HG03521 (cell line): ENCODE results near the gene PLB1.

Experiments used
- ATAC-seq: cut with Tn5 transposase; IDR thresholded peaks from one replicate; pipeline ENCODE4 v1.9.1; 2021; ENCODE audit warnings: mild to moderate bottlenecking, moderate library complexity; ENCODE audit not compliant: unreplicated experiment

PLB1 gene

DNA sequence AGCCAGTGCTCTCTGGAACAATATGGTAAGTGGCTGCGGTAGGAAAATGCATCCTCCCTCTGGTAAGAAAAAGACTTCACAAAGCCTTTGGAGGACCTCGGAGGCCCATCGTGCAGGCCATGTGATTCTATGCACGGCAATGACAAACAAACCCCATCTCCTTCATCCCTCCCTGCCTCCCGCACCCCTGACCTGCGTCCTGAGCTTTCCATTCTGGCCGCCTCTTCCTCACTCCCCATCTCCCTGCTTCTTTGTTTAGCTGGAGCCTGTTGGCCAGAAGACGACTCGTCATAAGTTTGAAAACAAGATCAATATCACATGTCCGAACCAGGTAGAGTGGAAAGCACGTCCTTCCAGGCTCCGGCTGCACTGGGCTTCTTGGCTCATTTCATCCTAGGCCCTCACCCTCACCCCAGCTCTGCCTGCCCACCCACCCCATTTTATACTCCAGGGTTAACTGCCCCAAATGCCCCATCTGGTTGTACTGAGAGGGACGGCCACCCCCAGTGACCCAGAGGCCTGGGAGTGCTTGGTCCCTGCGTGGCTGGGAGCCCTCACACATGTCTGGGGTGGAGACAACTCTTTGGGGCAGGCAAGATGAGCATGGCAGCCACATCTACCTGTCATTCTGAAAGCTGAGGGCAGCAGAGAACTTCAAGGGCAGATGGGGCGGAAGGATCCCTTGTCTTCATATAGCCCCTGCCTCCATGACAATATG is 94.0 kb downstream of the PLB1 start:
- ATAC-seq, result no peak

DNA sequence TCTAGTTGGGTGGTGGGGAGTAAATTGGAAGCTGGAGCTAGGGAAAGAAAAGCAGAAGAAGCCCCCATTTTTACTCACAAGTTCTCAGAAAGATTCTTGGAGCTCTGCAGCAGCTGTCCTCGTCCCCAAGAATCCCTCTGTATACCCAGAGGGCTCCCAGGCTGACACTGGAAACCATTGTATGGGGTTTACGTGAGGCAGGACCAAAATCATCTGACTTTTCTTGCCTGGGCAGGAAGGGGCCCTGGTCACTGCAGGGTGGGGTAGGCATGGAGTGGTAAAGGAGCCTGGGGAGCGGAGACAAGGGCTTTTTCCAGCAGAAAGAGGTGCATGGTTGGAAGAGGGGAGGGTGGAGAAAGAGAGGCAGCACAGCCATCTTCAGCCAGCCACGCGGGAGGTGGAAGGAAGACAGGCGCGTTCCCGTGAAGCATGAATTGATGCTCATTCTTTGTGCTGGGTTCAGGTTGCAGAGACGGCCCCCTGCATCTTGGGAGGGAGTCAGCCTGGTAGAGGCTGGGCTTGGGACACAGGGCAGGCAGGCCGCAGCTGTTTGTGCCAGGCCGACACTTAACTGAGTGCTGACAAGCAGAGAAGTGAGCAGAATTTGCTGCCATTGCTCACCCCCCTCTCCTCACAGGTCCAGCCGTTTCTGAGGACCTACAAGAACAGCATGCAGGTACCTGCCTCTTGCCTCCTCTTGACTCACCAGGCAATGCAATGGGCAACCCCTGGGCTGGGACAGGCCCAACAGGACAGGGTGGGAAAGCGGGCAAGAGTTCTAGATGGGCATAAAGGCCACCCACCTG is 94.8 kb downstream of the PLB1 start:
- no peak for ATAC-seq

DNA sequence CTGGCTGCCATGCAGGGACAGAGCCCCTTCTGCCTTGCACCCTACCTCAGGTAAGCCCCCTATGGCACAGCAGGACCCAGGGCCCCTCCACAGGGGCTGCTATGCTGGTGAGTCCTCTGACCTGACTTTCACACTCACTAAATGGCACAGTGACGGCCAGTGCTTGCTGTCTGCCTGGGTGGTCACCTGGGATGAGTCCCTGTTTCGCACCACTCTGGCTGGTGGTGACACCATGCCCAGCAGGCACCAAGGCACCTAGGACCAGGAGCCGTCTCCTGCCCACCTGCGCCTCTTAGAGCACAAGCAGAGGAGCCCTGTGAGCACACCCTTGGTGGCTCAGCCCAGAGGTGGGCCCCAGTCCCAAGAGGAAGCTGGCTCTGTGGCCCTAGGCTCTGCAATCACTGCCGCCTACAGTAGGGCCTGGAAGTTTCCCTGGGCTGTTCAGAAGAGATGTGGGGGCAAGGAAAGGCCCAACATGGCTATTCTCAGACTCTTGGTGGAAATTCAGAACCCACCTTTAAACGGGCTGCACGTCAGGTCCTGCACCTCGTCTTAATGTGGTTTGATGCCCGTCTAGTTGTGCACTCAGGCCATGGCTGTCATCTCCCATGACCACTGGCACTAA is 96.0 kb downstream of the PLB1 start:
- ATAC-seq, result no peak

DNA sequence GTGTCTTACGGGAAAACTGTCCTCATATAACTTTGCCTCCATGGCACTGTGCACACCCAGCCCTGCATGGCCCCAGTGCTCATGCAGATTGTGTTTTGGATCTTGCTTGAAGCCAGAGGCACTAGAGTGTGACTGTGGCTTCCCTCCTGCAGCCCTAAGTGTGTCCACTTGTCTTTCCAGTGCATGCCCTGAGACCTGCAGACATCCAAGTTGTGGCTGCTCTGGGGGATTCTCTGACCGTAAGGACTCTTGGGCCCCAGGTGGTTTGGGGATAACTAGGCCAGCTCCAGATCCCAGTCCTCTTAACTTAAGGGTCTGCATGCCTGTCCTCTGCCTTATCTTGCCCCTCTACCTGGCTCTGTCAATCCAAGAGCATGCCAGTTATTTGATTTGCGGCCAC is 96.6 kb downstream of the PLB1 start:
- no peak for ATAC-seq

DNA sequence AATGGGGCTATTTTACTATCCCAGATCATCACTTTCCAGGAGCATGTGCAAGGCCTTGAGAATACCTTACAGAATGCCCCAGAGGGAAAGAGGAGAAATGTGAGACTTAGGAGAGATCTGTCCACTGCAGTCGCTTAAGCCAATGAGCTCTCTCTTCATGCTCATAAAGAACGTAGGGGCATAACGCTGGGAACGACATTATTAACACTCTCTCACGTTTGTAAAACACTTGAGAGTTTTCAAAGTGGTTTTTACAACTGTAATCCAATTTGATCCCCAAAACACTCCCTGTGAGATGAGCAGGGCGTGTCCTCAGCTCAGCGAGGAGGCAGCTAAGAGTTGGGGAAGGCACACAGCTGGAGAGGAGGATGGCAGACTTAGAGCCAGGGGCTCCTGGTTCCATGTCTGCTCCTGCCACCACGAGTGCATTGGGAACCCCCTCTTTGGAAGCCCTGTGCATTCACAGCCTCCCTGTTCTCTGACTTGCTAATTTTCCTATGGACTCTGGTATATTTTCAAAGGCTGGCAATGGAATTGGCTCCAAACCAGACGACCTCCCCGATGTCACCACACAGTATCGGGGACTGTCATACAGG is 97.4 kb downstream of the PLB1 start:
- no peak for ATAC-seq

DNA sequence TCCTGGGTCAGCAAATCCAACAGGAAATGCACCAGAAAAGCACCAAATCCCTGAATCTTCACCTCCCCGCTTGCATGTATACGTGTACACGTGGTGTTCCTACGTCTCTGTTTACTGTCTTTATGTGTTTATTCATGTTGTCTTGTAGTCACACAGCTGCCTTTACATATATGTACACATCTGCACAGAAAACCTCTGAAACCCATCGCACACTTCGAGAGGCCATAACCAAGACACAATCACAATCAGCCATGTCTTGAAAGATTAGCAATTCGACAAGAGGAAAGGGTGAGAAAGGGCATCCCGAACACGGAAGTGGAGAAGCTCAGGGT is 98.1 kb downstream of the PLB1 start:
- no peak for ATAC-seq

DNA sequence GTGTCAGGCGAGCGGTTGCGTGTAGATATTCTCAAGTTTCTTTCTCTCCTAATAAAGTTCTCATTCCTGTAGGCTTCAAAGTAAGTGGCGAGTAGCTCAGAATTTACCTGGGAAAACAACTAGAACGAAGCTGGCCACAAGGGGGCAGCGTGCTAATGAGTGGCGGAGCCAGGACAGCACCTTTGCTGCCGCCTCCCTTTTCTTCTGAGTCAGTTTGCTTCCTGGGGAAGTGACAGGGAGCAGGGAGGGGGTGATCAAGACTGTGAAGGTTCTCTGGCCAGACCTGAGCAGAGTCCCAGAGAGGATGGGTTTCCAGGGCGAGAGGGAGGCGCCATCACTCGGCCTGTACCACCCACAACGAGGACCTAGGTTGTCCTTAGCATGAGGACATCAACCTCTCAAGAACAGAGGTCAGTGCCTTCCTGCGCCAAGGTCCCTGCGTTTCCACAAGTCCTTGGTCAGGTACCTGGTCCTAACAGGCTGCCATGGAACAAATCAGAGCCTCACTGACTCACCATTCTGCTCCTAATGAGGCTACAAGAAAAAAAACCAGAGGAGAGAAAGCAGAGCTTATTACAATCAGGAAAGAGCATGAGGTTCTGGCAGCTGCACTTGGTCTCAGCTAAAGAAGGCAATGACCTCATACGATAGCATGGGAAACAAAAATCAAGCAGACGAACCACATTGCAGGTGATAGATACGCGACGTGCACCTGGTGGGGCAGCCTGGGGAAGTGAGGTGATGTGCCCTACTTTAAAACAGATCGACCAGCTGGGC is 98.7 kb downstream of the PLB1 start:
- ATAC-seq, result peak; percentile 54

DNA sequence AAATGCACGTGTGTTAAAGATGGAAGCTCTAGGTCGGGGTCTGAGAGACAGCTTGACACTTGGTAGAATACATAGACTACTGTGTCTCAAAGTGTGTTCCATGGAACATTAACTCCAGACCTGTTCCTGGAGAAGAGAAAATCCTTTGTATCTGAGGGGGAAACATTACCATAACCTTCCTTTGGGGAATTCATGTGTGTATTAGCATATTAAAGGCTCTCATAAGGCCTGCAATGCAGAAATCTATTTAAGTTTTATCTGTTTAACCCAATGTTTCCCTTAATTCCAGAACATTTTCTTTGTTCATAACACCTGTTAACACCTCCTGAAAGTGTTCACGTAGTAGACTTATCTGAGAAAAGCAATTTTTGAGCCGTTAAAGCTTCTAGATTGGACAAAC is 99.5 kb downstream of the PLB1 start:
- ATAC-seq, result no peak

DNA sequence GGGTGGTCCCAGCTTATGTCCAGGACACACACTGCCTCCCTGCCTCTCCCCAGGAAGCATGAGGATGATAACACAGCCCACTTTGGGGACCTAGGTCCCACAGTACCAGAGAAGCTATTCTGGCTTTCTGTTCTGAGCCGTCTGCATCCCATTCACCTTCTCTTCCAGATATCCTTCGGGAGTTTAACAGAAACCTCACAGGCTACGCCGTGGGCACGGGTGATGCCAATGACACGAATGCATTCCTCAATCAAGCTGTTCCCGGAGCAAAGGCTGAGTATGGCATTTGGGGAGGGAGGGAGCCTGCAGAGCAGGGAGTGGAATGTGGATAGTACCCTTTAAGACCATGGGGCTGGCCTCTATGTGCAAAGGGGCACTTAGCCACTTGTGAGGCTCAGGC is 102.6 kb downstream of the PLB1 start:
- no peak for ATAC-seq

DNA sequence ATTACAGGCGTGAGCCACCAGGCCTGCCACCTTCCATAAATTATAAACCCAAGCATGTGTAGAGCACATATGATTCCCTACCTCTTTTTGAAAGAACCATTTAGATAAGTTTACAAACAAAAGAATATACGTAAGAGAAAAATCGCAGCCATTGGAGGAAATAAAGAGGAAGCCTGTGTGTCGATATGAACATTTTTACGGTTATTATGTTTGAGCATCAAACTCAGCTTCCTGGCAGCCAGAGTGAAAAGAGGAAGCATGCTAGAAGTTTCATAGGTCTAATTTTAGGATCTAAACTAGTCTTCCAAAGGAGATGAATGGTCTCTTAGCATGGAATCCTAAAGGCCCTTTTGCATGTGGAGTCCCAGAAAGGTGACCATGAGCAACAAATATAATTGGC is 104.3 kb downstream of the PLB1 start:
- no peak for ATAC-seq

DNA sequence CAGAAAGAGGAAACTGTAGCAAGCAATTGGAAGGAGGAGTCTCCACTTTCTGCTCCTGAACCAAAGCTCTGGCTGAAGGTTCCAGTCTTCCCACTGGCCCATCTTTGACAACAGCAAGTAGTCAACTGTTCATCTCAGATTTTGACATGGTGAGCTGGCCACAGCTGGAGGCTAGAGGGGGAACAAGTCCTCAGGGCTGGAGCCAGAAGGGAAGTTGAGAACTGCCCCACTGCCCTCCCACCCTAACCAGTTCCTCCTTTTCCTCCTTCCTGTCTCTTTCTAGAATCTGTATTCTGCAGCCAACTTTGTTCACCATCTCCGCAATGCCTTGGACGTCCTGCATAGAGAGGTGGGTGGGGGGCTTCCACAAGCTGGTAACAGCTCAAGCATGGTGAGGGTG is 105.8 kb downstream of the PLB1 start:
- ATAC-seq, result no peak

DNA sequence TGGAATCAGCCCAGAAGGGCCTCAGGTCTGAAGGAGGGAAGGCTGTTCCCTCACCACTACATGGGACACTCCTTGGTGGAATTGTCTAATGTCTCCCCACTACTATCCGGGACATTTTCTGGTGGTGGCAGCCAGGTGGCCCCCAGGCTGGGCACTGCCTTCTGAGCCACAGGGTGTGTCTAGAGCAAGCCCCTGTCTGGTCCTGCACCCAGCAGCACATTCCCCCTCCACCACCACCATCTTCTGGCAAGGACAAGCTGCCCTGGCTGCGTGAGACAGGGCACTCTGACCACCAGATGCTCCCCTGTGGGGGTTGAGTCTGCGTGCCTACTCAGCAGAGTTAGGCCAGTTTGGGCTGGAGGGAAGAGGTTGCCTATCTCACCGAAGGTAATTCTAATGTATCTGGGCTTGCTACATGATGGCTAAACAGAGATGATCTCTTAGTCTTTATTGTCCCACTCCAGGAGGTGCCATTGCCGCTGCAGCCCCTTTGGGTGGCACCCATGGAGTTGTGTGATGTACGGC is 106.3 kb downstream of the PLB1 start:
- ATAC-seq, result no peak

DNA sequence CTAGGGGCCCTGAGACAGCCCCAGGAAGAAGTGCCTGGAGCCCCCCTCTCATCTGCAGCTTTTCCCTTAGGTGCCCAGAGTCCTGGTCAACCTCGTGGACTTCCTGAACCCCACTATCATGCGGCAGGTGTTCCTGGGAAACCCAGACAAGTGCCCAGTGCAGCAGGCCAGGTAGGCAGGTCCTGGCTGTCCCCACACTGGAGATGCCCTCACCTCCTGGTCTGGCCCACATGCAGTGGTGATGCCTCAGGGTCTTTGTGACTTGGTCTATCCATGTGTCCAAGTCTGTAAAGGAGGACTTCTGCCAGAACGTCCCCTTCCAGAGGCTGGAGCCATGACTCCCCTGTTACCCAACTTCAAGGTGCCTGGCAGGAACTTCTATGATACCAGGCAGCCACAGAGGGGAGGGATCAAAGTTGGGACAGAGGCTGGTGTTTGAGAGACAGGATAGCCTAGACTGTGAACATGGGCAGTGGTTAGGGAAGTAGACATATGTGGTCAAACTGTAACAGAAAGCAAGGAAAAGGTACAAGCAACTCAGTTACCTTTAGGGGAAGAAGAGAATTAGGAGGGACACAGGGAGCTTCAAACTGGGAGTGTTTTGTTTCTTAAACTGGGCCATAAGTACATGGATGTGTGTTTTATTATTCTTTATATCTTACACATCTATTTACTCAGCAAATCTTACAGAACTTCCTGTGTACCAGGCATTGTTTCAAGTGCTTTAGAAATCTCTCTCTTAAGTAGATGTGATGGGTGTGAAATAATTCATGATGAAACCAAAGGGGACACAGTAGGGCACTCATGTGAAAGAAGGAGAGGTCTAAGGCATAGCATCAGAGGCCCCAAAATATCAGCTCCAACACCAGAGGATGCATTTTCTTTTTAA is 107.1 kb downstream of the PLB1 start:
- ATAC-seq, result no peak

DNA sequence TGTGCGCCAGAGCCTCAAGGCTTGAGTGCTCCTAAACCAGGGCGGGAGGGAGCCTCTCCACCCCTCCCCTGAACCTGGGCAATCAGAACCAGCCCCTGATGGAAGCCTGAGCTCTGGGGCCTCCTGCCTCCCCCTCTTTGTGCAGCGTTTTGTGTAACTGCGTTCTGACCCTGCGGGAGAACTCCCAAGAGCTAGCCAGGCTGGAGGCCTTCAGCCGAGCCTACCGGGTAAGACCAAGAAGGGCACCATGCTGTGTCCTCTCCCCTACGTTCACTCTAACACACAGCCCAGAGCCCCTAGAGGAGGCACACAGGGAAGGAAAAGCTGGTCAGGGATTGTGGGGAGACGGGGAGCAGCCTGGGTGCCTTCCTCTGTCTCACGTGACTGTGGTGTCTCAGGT is 108.0 kb downstream of the PLB1 start:
- no peak for ATAC-seq

DNA sequence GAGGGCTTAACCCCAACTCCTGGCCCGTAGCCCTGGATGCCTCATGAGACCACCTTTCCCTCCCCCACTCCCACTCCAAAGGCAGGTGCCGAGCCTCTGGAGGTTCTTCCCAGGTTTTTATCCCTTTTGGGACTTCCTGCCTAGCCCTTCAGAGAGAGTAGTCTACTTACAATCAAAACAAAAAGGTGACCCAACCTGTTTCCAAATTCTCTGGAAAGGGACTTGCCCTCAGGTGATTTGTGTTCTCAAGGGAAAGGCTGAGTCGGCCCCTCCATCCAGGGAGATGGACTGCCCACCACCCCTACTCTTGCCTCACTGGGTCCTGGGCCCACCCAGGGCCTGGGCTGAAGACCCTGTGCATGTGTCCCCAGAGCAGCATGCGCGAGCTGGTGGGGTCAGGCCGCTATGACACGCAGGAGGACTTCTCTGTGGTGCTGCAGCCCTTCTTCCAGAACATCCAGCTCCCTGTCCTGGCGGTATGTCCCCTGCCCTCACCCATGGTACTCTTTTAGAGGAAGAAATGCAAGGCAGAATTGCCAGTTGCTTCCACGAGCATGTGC is 108.5 kb downstream of the PLB1 start:
- ATAC-seq, result no peak

DNA sequence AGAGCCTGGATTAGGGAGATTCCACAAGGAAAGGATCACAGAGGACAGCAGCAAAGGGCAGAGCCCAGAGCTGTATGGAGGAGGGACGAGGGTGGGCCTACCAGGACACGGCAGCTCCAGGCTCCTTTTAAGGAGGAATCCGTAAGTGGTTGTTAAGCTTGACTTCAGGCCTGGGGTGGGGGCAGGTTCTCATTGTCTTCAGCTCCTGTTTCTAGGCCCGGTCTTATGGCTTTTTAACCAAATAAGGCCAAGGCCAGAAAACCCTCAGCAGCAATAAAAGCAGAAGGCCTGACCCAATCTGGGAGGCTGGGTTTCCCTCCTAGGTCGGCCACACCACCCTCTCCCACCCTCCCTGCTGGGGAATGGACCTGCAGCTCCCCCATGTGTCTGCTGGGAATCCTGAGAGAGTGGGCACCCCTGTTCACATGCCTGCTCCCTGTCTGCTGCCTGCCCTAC is 111.2 kb downstream of the PLB1 start:
- ATAC-seq, result no peak

DNA sequence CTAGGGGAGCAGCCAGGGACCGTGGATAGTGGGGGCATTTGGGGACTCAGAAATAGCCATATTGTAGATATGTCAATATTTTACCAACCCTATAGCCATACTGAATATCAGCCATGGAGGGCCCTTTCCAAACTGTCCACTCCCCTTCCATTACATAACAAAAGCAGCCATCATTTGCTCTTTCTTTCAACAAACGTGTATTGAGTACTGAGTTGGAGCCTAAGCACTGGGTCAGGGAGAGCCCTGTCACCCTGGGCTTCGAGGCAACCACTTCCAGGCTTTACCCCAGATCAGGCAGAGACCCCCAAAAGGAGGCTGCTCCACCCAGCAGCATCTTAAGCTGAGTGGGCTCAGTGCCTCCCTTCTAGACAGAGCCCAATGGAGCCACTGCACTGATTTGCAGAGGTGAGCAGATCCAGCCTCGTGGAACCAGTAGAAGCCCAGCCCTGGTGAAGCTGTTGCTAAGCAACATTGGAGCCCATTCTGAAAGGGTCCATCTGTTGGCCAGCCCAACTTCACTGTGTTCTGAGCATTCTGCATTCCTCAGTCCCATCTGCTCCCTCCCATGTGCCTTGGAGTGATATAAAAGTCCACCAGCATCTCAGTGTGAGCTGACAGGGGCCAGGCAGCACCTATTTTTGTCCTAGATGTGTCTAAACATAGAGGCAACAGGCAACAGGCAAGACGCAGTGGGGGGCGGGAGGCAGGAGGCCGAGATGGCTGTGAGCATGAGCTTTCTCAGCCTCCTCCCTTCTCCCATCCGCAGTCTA is 112.1 kb downstream of the PLB1 start:
- ATAC-seq, result no peak

DNA sequence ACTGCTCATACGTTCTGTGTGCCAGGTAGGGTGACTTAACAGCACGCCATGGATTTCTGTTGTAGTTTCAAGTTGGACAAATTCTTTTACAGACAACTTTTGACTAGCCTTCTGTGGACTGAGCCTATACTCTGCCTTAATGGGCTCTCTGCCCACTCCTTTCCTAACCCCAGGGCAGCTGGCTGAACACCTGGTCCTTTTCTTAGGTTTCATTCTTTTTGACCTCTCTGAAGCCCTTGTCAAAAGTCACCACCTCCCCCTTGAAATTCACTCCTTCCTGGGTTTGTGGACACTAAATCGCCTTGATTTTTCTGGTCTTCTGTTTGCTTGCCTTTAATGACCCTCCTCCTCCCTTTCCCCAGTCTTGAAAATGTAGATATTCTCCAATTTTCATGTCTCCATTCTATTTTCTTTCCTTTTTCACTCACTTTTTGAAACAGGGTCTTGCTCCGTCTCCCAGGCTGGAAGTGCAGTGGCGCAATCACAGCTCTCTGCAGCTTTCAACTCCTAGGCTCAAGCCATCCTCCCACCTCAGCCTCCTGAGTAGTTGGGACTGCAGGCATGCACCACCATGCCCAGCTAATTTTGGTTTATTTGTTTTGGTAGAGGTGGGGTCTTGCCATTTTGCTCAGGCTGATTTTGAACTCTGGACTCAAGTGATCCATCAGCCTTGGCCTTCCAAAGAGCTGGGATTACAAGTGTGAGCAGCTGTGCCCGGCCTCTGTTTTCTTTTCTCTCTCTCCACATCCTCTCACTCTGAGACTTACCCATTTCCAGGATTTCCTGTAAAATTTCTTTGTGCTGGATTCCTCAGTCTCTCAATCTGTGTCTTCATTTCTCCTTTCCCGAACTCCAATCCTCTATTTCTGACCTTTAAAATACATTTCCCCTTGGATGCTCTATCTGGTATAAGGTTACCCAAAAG is 112.9 kb downstream of the PLB1 start:
- no peak for ATAC-seq
